T-helper 1 cell treated with Interleukin-12 subunit alpha and Interleukin-12 subunit beta and Interleukin-4 antibody, amounts not matched to agents 30 μg/mL and 1 μg/mL, for 36 hours (primary cell): ENCODE data around the gene SLC39A2.
"Not testable (repeated sequence)": the region's sequence is repeated elsewhere in the genome, so short reads cannot be mapped to it uniquely, and the experiment has no call there.

Source experiments
- H3K27ac Mint-ChIP-seq: one replicate; pipeline ENCODE4 v1.8.0; 2021; ENCODE audit warnings: mild to moderate bottlenecking, mixed read lengths
- H3K27me3 Mint-ChIP-seq: one replicate; pipeline ENCODE4 v1.8.0; 2021; ENCODE audit warnings: low read depth, mixed read lengths
- H3K36me3 Mint-ChIP-seq: one replicate; pipeline ENCODE4 v1.8.0; 2021; ENCODE audit warnings: low read depth, mixed read lengths
- H3K4me1 Mint-ChIP-seq: one replicate; pipeline ENCODE4 v1.8.0; 2021; ENCODE audit warnings: low read depth, mixed read lengths
- H3K4me3 Mint-ChIP-seq: one replicate; pipeline ENCODE4 v1.8.0; 2021; ENCODE audit warnings: mild to moderate bottlenecking, moderate library complexity, mixed read lengths
- H3K9me3 Mint-ChIP-seq: one replicate; pipeline ENCODE4 v1.8.0; 2021; ENCODE audit warnings: mixed read lengths

SLC39A2 gene

GRCh38 chr14:21040370-21040925, 41.4 kb downstream of the SLC39A2 start:
- Mint-ChIP-seq H3K36me3 (no peaks in the 10 kb centered on the region), H3K4me1 (no peaks in the 10 kb centered on the region), H3K4me3 (no peak overlapping the region), H3K27me3 (peaks cover 20% of the 10 kb centered on the region), H3K27ac (no peak overlapping the region), H3K9me3 (no peaks in the 10 kb centered on the region)

- H3K27ac Mint-ChIP-seq, H3K4me1 Mint-ChIP-seq, H3K9me3 Mint-ChIP-seq, H3K4me3 Mint-ChIP-seq, H3K36me3 Mint-ChIP-seq: not testable (repeated sequence)
- H3K27me3 Mint-ChIP-seq, result peaks cover 23% of the 10 kb centered on the region
Measured at GRCh38 chr14:21040941-21041340, 41.8 kb downstream of the SLC39A2 start.

- no peaks in the 10 kb centered on the region for H3K4me1 Mint-ChIP-seq
- no peaks in the 10 kb centered on the region for H3K36me3 Mint-ChIP-seq
- H3K27me3 Mint-ChIP-seq, result peaks cover 28% of the 10 kb centered on the region
- no peaks in the 10 kb centered on the region for H3K9me3 Mint-ChIP-seq
- no peak within 1 kb of the TSS for H3K27ac Mint-ChIP-seq
- no peak within 1 kb of the TSS for H3K4me3 Mint-ChIP-seq
Measured at GRCh38 chr14:21041676-21042433, 42.8 kb downstream of the SLC39A2 start, which contains the start of gene RNASE7. Gene RNASE7 (plus strand): TSS chr14:21042362. CDS start chr14:21042993, 631 bp downstream.

GRCh38 chr14:21042918-21043317, 43.8 kb downstream of the SLC39A2 start:
- Mint-ChIP-seq H3K27ac (no peak overlapping the region), H3K36me3 (no peaks in the 10 kb centered on the region), H3K27me3 (peaks cover 28% of the 10 kb centered on the region), H3K4me3 (no peak overlapping the region), H3K4me1 (no peaks in the 10 kb centered on the region), H3K9me3 (no peaks in the 10 kb centered on the region)

GRCh38 chr14:21043387-21043973, 44.4 kb downstream of the SLC39A2 start:
- H3K4me1 Mint-ChIP-seq, result no peaks in the 10 kb centered on the region
- peaks cover 28% of the 10 kb centered on the region for H3K27me3 Mint-ChIP-seq
- no peaks in the 10 kb centered on the region for H3K9me3 Mint-ChIP-seq
- no peak overlapping the region for H3K4me3 Mint-ChIP-seq
- H3K27ac Mint-ChIP-seq, result no peak overlapping the region
- no peaks in the 10 kb centered on the region for H3K36me3 Mint-ChIP-seq

GRCh38 chr14:21043974-21044618, 45.0 kb downstream of the SLC39A2 start:
- Mint-ChIP-seq H3K9me3 (no peaks in the 10 kb centered on the region), H3K4me3 (no peak overlapping the region), H3K27me3 (peaks cover 28% of the 10 kb centered on the region), H3K36me3 (no peaks in the 10 kb centered on the region), H3K27ac (no peak overlapping the region), H3K4me1 (no peaks in the 10 kb centered on the region)

- no peaks in the 10 kb centered on the region for H3K9me3 Mint-ChIP-seq
- peaks cover 28% of the 10 kb centered on the region for H3K27me3 Mint-ChIP-seq
- no peak overlapping the region for H3K27ac Mint-ChIP-seq
Measured at GRCh38 chr14:21047378-21047781, 48.3 kb downstream of the SLC39A2 start.

GRCh38 chr14:21048638-21049037, 49.5 kb downstream of the SLC39A2 start:
- H3K9me3 Mint-ChIP-seq, result no peaks in the 10 kb centered on the region
- no peak overlapping the region for H3K4me3 Mint-ChIP-seq
- H3K4me1 Mint-ChIP-seq, result no peaks in the 10 kb centered on the region
- H3K27me3 Mint-ChIP-seq, result peaks cover 24% of the 10 kb centered on the region
- no peak overlapping the region for H3K27ac Mint-ChIP-seq
- no peaks in the 10 kb centered on the region for H3K36me3 Mint-ChIP-seq

More at GRCh38 chr14:21047378-21047781, 48.3 kb downstream of the SLC39A2 start:
- Mint-ChIP-seq H3K36me3 (no peaks in the 10 kb centered on the region), H3K4me1 (no peaks in the 10 kb centered on the region), H3K4me3 (no peak overlapping the region)

- H3K4me3 Mint-ChIP-seq, result no peak overlapping the region
- H3K27me3 Mint-ChIP-seq, result peaks cover 24% of the 10 kb centered on the region
- no peaks in the 10 kb centered on the region for H3K36me3 Mint-ChIP-seq
- no peak overlapping the region for H3K27ac Mint-ChIP-seq
- no peaks in the 10 kb centered on the region for H3K4me1 Mint-ChIP-seq
- H3K9me3 Mint-ChIP-seq, result no peaks in the 10 kb centered on the region
Measured at GRCh38 chr14:21049271-21049673, 50.2 kb downstream of the SLC39A2 start.

GRCh38 chr14:21050597-21050996, 51.5 kb downstream of the SLC39A2 start:
- Mint-ChIP-seq H3K36me3 (no peaks in the 10 kb centered on the region), H3K27me3 (peaks cover 11% of the 10 kb centered on the region), H3K4me3 (no peak overlapping the region), H3K9me3 (no peaks in the 10 kb centered on the region), H3K27ac (no peak overlapping the region), H3K4me1 (no peaks in the 10 kb centered on the region)
